NCI-H2081 (cell line): ENCODE results near the gene RBM20.

ENCODE experiments used
- DNase-seq, 2 experiments: peaks; one replicate each; lab custom pipeline; 2025; lab: John Stamatoyannopoulos, UW

Gene RBM20

DNA sequence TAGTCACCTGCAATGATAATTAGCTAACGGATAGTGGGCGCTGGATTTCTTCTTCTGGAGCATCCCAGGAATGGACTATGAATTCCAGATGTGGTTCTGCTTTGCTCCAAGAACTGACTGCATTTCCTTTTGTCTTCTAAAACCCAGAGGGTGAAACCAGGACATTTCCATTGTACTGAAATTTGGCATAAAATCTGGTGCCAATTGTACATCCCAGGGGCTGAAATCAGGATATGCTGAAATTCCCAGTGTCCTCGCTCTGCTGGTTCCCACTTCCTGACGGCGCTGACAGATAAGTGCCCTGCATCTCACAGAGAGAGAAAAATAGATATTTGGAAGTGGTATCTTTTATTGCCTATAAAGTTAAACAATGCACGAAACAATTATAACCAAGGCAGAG is 31.9 kb downstream of the RBM20 start:
- no peak for DNase-seq

DNA sequence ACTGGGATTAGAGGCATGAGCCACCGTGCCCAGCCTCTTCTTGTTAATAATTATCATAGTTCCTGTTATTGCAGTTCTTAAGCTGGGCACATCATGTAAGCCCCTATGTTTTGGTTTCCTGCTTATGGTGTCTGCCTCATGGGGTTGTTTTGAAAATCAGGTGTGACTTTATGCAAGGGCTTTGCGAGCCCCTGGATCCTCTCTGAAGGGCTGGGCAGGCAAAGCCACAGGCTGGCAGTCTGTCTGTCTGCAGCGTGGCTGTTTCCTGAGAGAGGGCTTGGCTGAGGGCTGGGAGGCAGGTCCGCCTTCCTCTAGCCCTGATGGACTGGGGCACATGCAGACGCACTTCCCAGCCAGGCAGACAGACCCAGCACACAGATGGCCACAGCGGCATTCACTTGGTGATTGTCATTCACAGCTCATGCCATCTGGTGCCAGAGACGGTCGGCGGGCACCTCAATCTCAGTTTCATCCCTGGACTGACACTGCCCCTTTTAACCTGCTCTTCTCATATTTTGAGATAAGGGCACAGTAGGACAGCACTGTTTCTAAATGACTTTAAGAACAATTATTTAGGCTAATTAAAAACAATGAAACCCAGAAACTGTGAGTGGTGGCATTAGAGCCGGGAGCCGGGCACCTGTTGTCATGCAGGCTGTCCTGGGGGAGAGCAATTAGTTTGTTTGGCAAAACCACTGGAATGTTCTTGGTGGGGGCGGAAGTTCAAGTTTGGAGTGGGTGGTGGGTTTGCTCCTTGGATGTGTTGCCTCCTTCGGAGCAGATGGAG is 35.5 kb downstream of the RBM20 start:
- DNase-seq: no peak

DNA sequence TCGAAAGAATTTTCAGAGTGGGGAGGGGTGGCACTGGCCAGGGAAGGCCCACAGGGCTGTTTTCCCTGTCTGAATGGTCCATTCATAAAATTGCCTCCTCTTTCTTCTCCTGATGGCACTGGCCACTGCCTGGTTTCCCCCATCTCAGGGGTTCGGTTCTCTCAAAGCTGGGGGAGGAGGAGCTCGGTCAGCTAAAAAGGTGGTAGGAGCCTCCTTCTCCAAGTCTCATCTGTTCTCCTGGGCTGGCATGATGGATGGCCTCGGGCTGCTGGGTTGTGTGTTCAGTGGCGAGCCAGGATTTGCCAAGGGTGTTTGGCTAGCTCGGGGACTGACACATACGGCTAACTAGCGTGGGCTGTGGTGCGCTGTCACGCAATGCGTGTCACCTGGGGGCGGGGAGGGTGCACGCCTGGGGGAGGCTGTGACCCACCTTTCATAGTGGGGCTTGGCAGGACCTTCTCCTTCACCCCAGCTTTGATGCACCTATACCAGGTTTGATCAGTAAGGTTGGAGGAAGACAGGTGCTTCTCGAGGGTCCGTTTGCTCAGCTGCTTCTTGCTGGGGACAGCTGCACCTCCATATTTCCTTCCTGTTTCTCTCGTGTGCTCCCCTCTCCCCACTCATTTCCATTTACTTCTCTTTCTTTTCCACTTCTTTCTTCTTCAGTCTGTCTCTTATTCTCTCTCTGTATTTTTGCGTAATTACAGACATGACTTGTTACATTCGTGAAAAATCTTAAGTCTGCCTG is 36.3 kb downstream of the RBM20 start:
- DNase-seq: no peak

DNA sequence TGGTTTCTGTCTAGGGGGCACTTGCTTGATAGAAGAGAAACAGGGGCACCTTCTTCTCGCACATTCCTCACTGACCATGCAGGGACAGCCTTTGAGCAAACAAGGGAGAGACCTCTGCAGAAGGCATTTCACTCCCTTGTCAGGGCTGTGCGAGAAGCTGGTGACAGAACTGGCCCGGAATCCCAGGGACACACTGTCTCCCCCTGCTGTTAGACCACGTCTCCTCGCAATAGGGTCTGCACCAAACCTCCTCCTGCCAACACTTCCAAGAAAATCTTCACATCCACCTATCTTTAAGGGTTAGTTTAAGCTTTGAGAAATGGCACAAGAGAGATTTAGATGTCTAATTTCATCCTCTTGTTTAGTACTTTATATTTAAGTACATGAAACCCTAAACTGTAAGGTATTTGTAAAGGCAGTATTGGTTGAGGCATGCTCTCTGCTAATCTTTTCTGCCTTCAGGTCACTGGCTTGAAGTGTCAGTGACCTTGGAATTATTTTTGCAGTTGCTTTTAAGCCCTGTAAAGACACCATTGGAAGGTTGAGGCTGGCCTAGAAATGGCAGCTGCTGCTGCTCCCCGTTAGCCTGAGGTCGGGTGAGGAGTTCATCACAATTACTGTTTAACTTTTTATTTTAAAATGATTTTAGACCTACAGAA is 37.0 kb downstream of the RBM20 start:
- DNase-seq: no peak

GRCh38 chr10:110682348-110682747 is 38.2 kb downstream of the RBM20 start:
- no peak for DNase-seq

- DNase-seq: no peak
Measured at GRCh38 chr10:110684800-110685446, 40.8 kb downstream of the RBM20 start.

- DNase-seq: no peak
Measured at GRCh38 chr10:110686047-110686446, 41.9 kb downstream of the RBM20 start.

DNA sequence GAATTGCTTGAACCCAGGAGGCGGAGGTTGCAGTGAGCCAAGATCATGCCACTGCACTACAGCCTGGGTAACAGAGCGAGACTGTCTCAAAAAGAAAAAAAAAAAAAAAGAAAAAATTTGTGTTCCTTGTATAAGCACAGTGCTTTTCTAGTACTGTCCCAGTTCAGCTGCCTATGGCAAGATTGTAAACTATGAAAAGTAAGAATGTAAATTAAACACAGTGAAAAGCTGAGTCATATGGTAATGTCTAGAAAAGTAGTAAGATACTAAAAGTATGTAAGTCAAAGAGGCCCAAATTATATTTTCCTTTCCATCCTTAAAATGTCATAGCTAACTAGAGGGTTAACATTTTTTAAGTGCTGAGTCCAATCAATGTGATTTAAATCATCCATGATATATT is 42.8 kb downstream of the RBM20 start:
- no peak for DNase-seq

- DNase-seq: no peak
Measured at GRCh38 chr10:110687400-110687799, 43.3 kb downstream of the RBM20 start.

- no peak for DNase-seq
Measured at GRCh38 chr10:110691139-110691538, 47.0 kb downstream of the RBM20 start.

GRCh38 chr10:110694263-110694662 is 50.1 kb downstream of the RBM20 start:
- no peak for DNase-seq

DNA sequence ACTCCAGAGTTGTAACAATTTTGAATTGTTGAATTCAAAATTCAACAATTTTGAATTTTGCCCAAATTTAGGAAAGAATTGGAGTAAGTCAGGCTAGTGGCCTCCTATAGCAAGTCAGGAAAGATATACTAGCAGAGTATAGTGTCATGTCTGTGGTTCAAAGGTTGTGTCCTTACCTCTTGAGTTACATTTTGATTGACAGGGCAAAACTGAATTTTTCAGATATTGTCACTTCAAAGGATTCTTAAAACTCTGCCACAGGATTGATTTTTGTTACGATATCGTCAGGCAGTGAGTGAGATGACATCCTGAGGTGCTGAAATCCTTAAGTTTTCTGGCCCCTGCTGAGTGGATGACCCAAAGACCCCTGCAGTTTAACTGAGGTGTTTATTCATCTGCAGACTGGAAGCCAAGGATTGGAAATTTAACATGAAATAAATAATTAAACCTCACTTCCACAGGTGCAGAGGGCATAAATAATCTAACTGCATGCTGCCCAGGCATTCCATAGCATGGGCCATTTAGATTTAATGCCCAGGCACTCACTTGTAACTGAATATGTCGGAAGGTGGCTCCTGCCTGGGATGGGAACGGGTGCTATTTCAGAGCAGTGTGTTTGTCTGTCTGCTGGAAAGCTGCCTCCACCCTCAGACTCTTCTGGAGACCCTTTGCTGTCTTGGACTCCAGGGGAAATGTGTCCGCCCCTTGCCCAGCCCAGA is 50.8 kb downstream of the RBM20 start:
- DNase-seq: no peak

DNA sequence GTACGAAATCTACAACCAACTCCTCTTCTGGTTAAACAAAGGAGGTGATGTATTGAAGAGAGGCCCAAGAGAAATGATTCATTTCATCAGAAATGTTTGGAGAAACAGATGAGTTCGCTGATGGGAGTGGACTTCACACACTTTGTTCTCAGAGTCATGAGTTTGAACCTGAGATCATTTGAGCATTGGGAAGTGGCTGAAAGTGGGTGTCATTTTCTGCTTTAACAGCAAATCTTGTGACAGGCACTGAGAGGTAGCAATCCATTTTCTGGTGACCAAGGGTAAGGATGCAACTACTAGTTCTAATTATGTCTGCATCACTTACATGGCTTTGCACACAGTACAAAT is 51.4 kb downstream of the RBM20 start:
- no peak for DNase-seq

DNA sequence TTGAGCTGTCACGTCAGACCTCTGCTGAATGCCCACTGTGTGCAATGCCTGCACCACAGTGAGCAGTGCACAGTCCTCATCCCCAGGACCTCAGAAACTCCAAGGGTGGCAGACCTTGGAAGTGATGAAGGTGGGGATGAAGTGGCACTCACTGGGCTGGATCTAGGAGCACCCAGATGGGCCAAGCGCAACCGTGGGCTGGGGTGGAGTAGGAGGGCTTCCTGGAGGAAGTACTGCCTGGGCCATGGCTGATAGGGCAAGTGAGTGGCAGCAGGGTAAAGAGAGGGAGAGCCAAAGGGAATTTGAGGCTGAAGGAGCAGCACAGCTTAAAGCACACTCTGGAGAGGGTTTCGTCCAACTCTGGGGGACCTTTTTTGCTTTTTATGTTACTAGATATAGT is 52.3 kb downstream of the RBM20 start:
- no peak for DNase-seq

DNA sequence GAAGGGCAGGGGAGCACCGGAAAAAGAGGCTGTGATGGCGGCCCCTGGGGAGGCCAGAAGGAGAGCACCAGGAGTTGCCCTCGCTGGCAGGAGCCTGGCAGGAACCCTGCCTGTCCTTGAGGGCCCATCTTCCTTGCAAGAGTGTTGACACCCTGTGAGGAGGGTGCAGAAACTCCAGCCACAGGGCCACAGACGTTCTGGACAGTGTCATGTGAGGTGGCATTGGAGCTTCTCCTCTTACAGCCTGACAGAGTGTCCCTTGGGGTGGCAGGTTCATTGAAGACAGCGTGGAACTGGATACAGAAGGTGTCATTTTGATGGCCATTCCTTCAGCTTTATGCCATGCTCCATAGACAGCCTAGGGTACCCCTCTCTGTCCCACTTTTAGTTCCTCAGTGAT is 54.2 kb downstream of the RBM20 start:
- no peak for DNase-seq

DNA sequence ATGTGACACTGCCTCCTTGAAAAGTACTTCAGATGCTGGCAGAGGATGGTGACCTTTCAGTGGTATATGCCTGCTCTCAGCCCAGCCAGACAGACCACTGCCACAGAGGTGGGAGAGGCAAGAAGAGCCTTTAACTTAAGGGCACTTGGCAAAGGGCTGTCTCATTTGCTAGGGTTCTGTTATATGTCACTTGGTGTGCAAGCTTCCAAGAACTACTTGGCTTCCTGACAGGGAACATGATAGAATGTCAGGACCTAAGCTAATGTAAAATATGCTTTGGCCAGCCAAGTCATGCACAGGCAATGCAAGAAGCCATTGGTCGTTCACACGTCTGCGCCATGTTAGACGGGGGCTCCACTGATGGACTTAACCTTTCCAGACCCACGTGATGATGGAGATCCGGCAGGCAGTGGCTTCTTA is 54.7 kb downstream of the RBM20 start:
- DNase-seq: no peak

DNA sequence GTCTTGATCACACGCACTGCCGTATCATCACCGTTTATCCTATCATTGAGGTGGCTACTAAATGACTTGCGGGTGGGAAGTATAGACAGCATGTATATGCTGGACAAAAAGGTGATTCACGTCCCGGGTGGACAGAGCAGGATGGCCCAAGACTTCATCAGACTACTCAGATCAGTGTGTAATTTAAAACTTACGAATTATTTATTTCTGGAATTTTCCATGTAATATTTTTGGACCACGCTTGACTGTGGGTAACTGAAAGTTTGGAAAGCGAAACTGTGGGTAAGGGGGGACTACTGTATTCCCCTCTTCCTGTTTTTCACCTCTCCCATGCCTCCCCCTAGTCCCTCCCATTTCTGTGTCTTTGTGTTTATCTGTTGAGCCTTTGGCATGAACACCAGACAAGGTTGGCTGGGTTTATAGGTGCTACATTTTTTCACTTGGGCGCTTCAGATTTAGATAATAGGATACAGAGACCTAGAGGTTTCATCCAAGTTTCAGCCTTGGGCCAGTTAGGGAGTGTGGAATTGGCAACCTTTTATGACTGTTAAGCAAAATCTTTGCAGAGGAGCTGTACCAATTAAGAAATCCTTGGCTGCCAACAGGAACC is 55.8 kb downstream of the RBM20 start:
- DNase-seq: no peak

GRCh38 chr10:110700947-110701616 is 56.9 kb downstream of the RBM20 start:
- DNase-seq: no peak

GRCh38 chr10:110701617-110701971 is 57.5 kb downstream of the RBM20 start:
- DNase-seq: no peak

DNA sequence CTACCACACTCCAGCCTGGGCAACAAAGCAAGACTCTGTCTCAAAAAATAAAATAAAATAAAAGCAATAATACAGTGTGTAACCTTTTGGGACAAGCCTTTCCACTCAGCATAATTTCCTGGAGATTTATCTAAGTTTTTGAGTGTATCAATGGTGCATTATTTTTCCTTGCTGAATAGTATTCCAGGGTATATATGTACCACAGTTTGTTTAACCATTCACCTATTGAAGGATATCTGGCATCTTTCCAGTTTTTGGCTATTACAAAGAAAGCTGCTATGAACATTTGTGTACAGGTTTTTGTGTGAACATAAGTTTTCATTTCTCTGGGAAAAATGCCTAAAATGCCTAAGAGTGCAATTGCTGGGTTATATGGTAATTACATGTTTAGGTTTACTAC is 59.9 kb downstream of the RBM20 start:
- DNase-seq: no peak

DNA sequence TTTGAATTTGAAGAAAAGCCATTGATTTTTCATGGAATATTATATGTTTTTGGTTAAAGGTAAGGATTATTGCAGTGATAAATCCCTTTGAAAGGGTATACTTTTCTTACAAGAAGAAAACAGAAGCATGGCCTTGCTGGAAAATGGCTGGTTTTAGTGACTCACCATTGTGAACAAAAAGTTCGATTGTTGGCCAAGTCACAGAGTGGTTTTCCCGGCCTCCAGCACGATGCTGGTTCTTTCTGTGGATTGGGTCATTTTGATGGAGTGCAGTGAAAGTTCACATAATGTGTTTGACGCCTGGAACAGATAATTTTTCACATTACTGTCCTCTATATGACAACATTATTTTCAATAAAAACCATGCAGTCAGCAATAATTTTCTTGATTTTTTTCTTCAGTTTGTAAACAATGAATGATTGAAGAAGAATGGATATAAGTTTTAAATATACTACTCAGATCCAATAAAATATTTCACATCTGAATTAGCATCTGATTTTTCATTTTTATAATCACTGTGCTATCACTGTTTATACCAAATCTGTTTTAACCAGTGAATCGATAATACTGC is 60.9 kb downstream of the RBM20 start:
- no peak for DNase-seq
